Right lung (tissue), 5 donors: Measurements from ENCODE around the gene GALNT9. TPM values are rescaled to one million over a fixed set of nuclear protein-coding genes. Genes with fewer than 3 reads are reported as not detected.
"Not testable (repeated sequence)": the region's sequence is repeated elsewhere in the genome, so short reads cannot be mapped to it uniquely, and the experiment has no call there.

Source experiments
- DNase-seq, 2 donors: peaks; one replicate each; pipeline ENCODE4 v3.0.0-alpha.2; 2013
- polyA plus RNA-seq, 5 donors: library from polyadenylated mRNA; unstranded; fragments of 120-200 nt; gene quantifications; one replicate each; pipeline versions ENCODE4 v1.2.1 to v1.2.3, GENCODE V29; 2013; ENCODE audit warnings: inconsistent platforms in 1 of 5, low replicate concordance in 1 of 5; ENCODE audit not compliant: insufficient read length in 5 of 5, insufficient read depth in 1 of 5

Gene GALNT9
- polyA plus RNA-seq, 5 donors: 1.9 to 4.2 (median 3.0) TPM

DNA sequence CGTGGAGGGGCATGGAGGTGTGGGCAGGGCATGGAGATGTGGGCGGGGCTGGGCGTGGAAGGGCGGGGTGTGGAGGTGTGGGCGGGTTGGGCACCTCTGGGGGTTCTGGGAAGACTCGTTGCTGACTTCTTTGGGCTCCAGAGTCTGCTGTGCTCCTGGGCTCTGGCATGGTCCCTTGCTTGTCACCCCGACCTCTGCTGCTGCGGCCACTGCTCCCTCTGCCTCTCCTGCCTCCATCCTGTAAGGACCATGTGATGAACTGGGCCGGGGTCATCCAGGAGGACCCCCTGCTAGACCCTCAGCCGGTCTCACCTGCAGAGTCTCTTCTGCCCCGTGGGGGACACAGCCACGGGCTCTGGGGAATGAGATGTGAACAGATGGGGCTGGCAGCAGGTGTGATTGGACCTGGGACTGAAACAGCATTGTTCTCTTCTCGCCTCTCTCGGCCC is 169.8 kb downstream of the GALNT9 start:
- DNase-seq: no peak

DNA sequence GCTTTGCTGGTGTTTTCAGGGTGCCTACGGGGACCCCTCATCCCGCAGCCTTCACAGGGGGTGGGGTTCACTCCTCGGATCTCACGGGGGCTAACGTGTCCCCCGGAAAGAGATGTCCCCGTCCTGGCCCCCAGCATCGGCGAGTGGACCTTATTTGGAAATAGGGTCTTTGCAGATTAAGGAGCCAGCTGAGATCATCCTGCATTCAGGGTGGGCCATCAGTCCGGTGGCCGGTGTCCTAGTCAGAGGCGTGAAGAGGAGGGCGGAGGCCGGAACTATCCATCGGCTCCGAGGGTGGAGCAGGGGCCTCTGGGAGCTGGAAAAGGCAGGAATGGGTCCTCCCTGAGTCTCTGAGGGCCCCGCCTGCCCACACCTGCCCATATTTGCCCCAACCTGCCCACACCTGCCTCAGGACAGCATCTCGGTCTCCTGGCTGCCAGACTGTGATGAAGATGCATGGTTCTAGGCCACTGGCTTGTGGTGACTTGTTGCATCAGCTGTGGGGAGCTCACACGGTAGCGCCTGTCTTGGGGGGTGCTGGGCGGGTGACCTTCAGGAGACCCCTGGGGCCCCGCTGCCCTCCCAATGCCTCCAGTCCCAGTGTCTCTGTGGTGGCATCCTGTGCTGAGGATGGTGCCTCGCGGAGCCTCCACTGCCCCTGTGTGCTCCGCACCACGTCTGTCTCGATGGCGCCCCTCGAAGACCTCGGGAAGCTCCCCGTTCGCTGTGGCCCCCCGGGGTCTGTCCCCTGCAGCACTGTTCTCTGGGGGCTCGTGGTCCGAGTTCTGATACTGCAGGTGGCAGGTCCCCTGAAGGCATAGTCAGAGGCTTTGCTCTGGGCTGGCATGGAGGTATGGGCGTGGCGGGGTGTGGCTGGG is 170.5 kb downstream of the GALNT9 start:
- DNase-seq: no peak

DNA sequence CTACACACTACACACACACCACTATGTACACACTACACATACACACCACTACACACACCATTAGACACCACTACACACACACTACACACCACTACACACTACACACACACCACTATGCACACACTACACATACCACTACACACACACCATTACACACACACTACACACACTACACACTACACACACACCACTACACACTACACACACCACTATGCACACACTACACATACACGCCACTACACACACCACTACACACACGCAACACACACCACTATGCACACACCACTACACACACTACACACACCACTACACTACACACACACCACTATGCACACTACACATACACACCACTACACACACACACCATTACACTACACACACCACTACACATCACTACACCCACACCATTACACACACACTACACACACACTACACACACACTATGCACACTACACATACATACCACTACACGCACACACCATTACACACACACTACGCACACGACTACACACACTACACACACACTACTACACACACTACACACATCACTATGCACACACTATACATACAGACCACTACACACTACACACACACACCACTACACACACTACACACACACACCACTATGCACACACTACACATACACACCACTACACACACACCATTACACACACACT is 171.5 kb downstream of the GALNT9 start:
- no peak for DNase-seq

DNA sequence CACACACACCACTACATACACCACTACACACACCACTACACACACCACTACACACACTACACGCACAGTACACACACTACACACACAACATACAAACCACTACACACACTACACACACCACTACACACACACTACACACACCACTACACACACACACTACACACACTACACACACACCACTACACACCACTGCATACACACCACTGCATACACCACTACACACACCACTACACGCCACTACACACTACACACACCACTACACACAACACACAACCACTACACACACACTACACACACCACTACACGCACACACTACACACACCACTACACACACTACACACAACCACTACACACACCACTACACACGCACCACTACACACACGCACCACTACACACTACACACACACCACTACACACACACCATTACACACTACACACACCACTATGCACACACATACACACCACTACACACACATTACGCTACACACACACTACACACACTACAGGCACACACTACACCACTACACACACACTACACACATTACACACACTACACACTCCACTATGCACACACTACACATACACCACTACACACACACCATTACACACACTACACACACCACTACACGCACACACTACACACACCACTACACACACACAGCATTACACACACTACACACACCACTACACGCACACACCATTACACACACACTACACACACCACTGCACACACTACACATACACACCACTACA is 172.6 kb downstream of the GALNT9 start:
- no peak for DNase-seq

DNA sequence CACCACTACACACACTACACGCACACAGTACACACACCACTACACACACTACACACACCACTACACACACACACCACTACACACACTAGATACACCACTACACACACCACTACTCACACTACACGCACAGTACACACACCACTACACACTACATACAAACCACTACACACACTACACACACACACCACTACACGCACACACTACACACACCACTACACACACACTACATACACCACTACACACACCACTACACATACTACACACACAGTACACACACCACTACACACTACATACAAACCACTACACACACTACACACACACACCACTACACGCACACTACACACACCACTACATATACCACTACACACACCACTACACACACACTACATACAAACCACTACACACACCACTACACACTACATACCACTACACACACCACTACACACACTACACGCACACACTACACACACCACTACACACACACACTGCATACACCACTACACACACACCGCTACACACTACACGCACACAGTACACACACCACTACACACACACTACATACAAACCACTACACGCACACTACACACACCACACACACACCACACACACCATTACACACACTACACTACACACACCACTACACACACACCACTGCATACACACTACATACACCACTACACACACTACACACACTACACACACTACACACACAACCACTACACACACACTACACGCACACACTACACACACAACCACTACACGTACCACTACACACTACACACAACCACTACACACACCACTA is 173.4 kb downstream of the GALNT9 start:
- no peak for DNase-seq

DNA sequence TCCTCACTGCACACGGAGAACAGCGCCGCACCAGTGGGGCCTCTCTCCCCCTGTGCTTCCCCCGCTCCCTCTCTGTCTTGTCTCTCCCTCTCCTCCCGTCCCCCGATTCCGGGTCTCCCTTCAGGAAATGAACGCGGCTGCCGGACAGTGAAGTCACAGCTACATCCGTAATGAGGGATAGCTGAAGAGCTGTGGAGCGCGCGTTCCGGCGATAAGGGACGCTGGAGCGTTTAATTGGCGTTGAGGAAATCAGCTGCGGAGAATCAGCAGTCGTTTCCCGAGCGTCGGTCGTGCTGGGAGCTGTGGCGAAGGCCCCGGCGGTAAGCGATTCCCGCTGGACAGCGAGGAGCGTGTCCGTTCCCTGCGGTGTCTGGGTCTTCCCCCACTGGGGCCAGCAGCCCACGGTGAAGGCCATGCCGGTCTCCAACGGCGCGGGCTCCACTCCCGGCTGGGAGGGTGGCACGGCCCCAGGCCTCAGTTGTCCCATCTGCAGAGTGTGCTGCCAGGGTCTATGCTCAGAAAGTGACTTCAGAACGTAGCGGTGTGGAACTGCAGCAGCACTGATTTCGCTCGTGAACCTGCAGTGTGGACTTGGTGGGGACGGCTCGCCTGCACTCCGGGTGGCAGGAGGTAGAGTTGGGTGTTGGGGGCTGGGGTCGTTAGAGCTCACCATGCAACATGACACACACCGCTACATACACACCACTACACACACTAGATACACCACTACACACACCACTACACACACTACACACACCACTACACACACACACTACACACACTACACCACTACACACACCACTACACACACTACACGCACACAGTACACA is 174.2 kb downstream of the GALNT9 start:
- DNase-seq: no peak

DNA sequence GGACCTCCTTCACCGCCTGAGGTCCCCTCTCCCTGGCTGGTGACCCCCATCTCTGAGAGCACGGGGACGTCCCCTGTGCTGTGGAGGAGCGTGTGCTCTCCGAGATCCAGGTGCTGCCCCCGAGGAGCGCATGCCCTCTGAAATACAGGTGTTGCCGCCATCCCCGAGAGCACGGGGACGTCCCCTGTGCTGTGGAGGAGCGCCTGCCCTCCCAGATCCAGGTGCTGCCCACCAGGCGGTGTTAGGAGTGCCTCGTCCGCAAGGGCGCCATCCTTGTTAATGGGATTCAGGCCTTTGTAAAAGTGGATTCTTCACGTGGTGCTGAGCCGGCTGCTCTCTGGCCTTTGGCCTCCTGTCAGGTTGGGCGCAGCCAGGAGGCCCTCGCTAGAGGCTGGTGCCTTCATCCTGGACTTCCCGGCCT is 175.0 kb downstream of the GALNT9 start:
- DNase-seq: no peak

DNA sequence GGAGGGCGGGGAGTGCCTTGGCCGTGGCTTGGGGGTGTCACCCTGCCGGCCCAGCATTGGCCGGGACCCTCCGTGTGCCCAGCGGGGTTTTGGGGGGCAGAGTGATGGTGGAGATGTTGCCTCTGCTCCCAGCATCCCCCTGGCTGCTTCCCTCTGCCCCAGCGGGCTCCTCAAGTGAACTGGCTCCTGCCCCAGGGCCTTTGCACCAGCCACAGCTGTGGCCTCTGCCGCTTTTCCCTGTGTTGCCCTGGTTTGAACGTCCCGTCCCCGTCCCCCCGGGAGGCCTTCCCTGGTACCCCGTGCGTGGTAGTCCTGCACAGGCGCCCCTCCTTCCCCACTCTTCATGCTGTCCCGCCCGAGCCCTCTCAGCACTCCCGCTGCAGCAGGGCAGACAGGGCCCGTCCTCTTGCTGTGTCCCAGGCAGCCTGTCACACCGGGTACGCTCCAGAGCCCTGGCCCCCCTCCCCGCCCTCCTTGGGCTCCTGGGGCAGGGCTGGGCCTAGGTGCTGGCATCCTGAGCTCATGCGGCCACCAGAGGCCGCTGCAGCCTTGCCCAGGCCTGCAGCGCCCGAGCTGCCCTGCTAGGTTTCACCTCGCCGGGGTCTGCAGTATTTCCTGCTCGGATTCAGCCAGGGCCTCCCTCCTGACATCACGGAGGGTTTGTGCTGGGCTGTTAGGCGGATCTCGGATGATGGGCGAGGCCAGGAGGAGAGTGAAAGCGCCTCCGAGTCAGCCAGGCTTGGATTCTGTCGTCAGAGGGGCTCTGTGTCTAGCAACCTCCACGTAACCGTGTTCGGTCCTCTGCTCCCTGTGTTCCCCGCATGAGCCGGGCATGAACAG is 175.7 kb downstream of the GALNT9 start:
- DNase-seq: peak; percentile 76 to 79

DNA sequence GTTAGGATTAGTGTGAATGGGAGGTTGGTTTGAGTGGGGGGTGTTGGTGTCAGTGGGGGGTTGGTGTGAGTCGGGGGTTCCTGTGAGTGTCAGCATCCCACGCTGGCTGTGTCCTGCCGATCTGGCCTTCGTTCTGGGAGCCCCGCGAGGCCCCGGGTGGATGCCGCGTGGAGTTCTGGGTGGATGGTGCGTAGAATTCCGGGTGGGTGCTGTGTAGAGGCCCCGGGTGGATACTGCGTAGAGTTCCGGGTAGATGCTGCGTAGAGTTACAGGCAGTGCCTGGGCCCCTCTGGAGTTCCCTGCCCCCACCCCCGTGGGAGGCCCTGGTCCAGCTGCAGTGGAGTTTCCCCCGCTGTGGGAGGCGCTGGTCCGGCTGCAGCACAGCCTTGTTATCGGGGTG is 176.4 kb downstream of the GALNT9 start:
- DNase-seq: no peak

DNA sequence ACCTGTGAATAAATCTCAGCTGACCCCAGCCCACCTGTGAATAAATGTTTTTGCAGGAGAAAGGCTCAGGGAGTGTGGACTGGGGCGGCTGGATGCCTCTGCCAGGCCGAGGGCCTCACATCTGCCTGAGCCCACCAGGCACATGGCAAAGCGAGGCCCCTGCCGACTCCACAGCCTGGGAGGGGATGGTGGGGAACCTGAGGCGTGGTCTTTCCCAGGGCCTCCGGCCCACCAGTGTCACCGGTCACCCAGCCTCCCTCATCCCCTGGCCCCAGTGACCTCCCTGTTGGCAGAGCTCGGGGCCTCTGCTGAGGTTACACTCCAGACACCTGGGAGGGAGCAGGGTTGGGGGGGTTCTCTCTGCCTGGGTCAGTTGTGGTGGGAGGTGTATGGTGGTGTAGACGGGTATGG is 177.0 kb downstream of the GALNT9 start:
- no peak for DNase-seq

DNA sequence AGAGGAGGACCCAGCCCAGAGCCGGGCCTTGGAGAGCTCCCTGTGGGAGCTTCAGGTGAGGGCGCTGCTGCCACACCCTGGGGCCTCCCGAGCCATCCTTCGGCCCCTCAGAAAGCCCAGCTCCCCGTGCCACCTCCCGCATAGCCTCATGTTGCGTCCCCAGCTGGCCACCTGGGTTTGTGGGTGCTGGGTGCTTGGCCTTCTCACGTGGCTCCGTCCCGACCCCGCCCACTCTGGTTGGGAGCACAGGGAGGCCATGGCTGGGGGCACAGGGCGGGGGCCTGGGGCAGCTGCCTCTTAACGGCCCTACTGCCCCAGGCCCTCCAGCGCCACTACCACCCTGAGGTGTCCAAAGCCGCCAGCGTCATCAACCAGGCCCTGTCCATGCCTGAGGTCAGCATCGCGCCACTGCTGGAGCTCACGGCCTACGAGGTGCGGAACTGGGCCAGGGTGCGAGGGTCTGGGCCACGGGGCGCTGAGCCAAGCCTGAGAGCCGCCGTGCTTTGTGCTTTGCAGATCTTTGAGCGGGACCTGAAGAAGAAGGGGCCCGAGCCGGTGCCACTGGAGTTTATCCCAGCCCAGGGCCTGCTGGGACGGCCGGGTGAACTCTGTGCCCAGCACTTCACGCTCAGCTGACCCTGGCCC is 177.5 kb downstream of the GALNT9 start:
- DNase-seq: no peak

DNA sequence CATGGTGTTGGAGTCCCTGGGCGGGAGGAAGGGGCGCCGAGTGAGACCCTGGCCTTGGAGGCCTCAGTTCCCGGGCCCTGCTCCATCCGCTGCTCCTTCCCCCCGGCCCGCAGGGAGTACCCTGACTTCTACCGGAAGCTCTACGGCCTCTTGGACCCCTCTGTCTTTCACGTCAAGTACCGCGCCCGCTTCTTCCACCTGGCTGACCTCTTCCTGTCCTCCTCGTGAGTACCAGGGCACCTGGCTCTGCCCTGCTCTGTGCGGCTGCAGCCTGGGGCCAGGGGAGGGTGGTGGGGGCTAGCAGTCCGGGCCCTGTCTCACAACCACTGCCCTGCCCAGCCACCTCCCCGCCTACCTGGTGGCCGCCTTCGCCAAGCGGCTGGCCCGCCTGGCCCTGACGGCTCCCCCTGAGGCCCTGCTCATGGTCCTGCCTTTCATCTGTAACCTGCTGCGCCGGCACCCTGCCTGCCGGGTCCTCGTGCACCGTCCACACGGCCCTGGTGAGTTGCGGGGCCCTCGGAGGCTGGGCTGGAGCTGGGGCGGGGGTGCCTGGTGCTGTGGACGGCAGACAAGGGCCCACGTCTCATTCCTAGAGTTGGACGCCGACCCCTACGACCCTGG is 178.1 kb downstream of the GALNT9 start:
- no peak for DNase-seq

DNA sequence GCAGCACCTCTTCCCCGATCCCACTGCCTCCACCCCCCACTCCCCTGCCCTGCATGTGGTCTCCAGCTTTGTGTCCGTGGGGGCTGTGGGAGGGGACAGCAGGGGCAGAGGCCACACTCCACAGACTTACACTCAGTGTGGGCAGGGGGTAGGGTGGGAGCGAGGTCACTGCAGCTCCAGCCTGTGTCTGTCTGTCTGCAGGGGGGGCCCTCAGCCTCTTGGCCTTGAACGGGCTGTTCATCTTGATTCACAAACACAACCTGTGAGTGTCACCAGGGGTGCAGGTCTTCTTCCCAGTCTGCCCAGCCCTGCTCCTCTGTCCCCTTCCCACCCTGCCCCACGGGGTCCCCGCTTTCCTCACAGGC is 178.6 kb downstream of the GALNT9 start:
- DNase-seq: no peak

DNA sequence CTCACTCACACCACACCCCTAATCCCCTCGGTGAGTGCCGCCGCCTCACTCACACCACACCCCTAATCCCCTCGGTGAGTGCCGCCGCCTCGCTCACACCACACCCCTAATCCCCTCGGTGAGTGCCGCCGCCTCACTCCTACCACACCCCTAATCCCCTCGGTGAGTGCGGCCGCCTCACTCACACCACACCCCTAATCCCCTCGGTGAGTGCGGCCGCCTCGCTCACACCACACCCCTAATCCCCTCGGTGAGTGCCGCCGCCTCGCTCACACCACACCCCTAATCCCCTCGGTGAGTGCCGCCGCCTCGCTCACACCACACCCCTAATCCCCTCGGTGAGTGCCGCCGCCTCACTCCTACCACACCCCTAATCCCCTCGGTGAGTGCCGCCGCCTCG is 179.9 kb downstream of the GALNT9 start:
- not testable (repeated sequence) for DNase-seq

DNA sequence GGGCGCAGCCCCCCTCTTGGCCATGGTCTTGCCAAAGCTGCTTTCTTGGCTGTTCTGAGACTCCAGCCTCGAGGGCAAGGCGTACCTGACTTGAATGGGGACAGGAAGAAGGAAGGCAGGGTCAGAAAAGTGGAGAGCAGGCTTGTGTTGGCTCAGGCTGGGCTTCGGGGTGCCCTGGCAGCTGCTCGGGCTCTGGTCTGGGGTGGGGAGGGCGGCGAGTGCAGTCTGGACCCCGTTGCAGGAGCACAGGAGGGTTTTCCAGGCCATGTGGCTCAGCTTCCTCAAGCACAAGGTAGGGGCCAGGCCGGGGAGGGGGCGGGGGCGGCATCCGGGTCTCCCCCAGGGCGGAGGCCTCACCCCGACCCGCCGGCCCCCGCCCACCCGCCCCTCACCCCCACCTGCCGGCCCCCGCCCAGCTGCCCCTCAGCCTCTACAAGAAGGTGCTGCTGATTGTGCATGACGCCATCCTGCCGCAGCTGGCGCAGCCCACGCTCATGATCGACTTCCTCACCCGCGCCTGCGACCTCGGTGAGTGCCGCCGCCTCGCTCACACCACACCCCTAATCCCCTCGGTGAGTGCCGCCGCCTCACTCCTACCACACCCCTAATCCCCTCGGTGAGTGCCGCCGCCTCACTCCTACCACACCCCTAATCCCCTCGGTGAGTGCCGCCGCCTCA is 180.9 kb downstream of the GALNT9 start:
- DNase-seq: no peak

DNA sequence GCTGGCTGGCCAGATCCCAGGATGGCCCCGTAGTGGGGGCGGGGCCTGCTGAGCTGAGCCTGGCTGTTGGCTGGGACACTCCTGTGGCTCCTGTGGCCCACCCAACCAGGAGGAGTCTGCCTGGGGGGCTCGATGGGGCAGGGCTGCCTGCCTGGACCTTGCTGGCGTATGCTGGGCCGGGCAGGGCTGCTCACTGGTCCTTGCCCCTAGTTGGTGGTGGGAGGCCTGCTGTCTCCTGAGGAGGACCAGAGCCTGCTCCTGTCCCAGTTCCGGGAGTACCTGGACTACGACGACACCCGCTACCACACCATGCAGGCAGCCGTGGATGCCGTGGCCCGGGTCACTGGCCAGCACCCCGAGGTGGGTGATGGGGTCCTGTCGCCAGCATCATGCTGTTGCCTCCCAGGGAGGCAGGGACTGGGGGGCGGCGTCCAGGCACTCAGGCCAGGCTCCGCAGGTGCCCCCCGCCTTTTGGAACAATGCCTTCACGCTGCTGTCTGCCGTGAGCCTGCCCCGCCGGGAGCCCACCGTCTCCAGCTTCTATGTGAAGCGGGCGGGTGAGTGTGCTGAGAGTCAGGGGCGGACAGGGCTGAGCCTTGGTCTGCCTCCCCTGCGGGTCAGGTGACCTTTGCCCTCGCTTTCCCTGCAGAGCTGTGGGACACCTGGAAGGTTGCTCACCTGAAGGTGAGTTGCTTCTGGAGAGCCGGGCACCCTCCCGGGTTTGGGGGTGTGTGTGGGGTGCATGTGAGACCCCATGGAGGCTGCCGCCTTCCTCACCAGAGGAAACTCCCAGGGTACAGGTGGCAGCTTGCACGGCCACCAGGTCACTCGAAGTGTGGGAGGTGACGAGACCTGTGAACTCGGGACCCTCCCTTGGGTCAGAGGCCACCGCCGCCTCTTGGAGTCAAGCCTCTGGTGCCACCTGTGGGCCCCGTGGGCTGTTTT is 181.7 kb downstream of the GALNT9 start:
- no peak for DNase-seq
